ENCODE results near the gene PFKFB2.

PFKFB2 gene

DNA sequence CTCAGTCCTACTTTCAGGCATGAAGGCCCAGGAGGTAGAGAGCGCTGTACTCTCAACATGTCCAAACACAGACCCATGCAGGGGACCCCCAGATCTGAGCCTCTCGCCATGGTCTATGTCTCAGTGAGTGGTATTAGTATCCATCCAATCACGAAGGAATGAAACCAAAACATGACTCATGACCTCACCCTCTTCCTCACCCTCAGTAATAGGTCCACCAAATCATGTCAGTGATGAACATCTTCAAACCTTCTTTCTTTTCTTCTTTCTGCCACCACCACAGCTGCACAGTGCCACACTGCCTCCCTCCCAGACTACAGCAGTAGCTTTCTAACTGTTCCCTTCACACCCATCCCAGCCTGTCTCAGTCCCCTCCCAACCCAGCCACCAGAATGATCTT lies 37.3 kb upstream of the PFKFB2 start:
- Histone ChIP-seq H3K27me3 (ENCODE audit: insufficient read depth, low read depth, severe bottlenecking) (peaks cover 100% of the 10 kb centered on the region), H3K4me3 (ENCODE audit: low read depth, low read length) (no peak overlapping the region), H3K36me3 (no peaks in the 10 kb centered on the region), H3K9me3 (ENCODE audit: severe bottlenecking) (no peaks in the 10 kb centered on the region), H3K27ac (no peak overlapping the region)
- TF ChIP-seq CTCF (IDR thresholded peaks at IDR 0.05; ENCODE audit: low read depth, low read length): no peak
- no peak for DNase-seq

GRCh38 chr1:207017615-207018559 lies 35.2 kb upstream of the PFKFB2 start:
- TF ChIP-seq CTCF (IDR thresholded peaks at IDR 0.05; ENCODE audit: low read depth, low read length): no peak
- no peak for DNase-seq
- Histone ChIP-seq H3K27me3 (ENCODE audit: insufficient read depth, low read depth, severe bottlenecking) (peaks cover 100% of the 10 kb centered on the region), H3K9me3 (ENCODE audit: severe bottlenecking) (no peaks in the 10 kb centered on the region), H3K4me3 (ENCODE audit: low read depth, low read length) (no peak overlapping the region), H3K36me3 (no peaks in the 10 kb centered on the region), H3K27ac (no peak overlapping the region)

GRCh38 chr1:207018707-207019106 lies 34.4 kb upstream of the PFKFB2 start:
- H3K27me3 ChIP-seq (ENCODE audit: insufficient read depth, low read depth, severe bottlenecking): peaks cover 100% of the 10 kb centered on the region
- TF ChIP-seq CTCF (IDR thresholded peaks at IDR 0.05; ENCODE audit: low read depth, low read length): no peak
- H3K27ac ChIP-seq: no peak overlapping the region
- H3K9me3 ChIP-seq (ENCODE audit: severe bottlenecking): no peaks in the 10 kb centered on the region
- no peaks in the 10 kb centered on the region for H3K36me3 ChIP-seq
- no peak overlapping the region for H3K4me3 ChIP-seq (ENCODE audit: low read depth, low read length)
- no peak for DNase-seq

DNA sequence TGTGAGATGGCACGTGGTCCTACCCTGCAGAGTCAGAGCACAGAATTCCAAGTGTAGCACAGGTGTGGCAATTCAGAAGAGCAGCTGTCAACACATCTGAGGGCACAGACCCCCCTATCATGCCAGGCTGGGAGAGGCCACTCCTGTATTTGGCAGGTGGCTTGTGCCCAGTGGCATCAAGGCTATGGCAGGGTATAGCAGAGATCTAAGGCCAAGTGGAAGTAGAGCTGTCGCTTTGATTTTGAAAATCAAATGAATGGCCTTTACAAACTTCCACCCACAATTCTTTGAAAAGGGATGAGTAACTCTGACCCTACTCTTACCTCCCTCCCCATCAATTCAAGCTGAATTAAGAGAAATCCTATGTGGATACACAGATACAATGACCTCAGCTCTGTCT lies 33.9 kb upstream of the PFKFB2 start:
- peaks cover 100% of the 10 kb centered on the region for H3K27me3 ChIP-seq (ENCODE audit: insufficient read depth, low read depth, severe bottlenecking)
- no peaks in the 10 kb centered on the region for H3K9me3 ChIP-seq (ENCODE audit: severe bottlenecking)
- no peak overlapping the region for H3K4me3 ChIP-seq (ENCODE audit: low read depth, low read length)
- DNase-seq: no peak
- TF ChIP-seq CTCF (IDR thresholded peaks at IDR 0.05; ENCODE audit: low read depth, low read length): no peak
- no peak overlapping the region for H3K27ac ChIP-seq
- no peaks in the 10 kb centered on the region for H3K36me3 ChIP-seq

DNA sequence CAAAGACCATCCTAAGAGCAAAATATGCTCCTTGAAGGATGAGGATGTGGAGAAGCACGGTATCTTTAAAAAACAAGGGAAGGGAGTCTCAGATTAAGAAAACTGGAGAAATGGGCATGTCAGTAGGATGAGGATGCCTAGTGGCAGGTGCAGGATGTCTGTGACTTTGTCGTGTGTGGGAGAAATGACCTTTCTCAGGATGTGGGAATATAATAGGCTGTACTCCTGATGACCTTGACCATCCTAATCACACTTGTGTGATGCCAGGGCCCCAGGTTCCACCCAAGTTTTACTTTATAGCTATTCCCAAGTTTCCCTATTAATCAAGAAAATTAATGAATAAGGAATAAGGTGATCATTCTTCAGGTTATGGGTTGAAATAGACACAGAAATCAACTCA lies 33.4 kb upstream of the PFKFB2 start:
- no peak for TF ChIP-seq CTCF (IDR thresholded peaks at IDR 0.05; ENCODE audit: low read depth, low read length)
- no peak for DNase-seq
- Histone ChIP-seq H3K27ac (no peak overlapping the region), H3K36me3 (no peaks in the 10 kb centered on the region), H3K27me3 (ENCODE audit: insufficient read depth, low read depth, severe bottlenecking) (peaks cover 100% of the 10 kb centered on the region), H3K4me3 (ENCODE audit: low read depth, low read length) (no peak overlapping the region), H3K9me3 (ENCODE audit: severe bottlenecking) (no peaks in the 10 kb centered on the region)
